ENCODE measurements around the gene GRN. TPM values are rescaled to one million over a fixed set of nuclear protein-coding genes. Genes with fewer than 3 reads are reported as not detected.
"Not testable (repeated sequence)": the region's sequence is repeated elsewhere in the genome, so short reads cannot be mapped to it uniquely, and the experiment has no call there.

GRN gene
- total RNA-seq, 2 experiments from 2014 or later = 61.1 to 70.5 TPM

- DNase-seq = peak; percentile 84
- Mint-ChIP-seq H3K36me3 (ENCODE audit: low read depth) (peaks cover 2% of the 10 kb centered on the region), H3K27me3 (peaks cover 35% of the 10 kb centered on the region), H3K27ac (no peak overlapping the region), H3K9me3 (no peaks in the 10 kb centered on the region), H3K4me3 (peak overlapping the region; percentile 67), H3K4me1 (peaks cover 22% of the 10 kb centered on the region)
- CTCF ChIA-PET = interaction anchor here (1.0 to 1.8 kb wide), 5 partner anchors 9 to 175 kb away, joined by 3 to 7 read pairs (median 4); partner anchors contain the start of gene FAM171A2
- POLR2A ChIA-PET = interaction anchor here (0.6 kb wide), 1 partner anchor 166 kb away, joined by 4 read pairs; the partner anchor contains the start of gene UBTF
Measured at GRCh38 chr17:44385287-44386181, 40.4 kb downstream of the GRN start.

GRCh38 chr17:44386182-44386525 lies 41.1 kb downstream of the GRN start:
- H3K27ac Mint-ChIP-seq = no peak overlapping the region
- H3K9me3 Mint-ChIP-seq = no peaks in the 10 kb centered on the region
- ChIA-PET POLR2A (interaction anchor here (0.6 kb wide), 1 partner anchor 155 kb away, joined by 5 read pairs; no protein-coding TSS in a partner anchor), CTCF (interaction anchor here (1.1 to 1.8 kb wide), 3 partner anchors 23 to 147 kb away, joined by 3 to 4 read pairs (median 4); partner anchors contain the start of gene FAM171A2)
- peaks cover 35% of the 10 kb centered on the region for H3K27me3 Mint-ChIP-seq
- H3K36me3 Mint-ChIP-seq (ENCODE audit: low read depth) = peaks cover 2% of the 10 kb centered on the region
- DNase-seq = no peak
- H3K4me1 Mint-ChIP-seq = peaks cover 22% of the 10 kb centered on the region
- peak overlapping the region; percentile 67 for H3K4me3 Mint-ChIP-seq

- Mint-ChIP-seq H3K9me3 (no peaks in the 10 kb centered on the region), H3K36me3 (ENCODE audit: low read depth) (peaks cover 2% of the 10 kb centered on the region), H3K4me1 (peaks cover 22% of the 10 kb centered on the region), H3K4me3 (no peak overlapping the region), H3K27me3 (peaks cover 27% of the 10 kb centered on the region), H3K27ac (no peak overlapping the region)
- no peak for DNase-seq
- ChIA-PET POLR2A (no interaction called here), CTCF (no interaction called here)
Measured at GRCh38 chr17:44387804-44388203, 42.7 kb downstream of the GRN start.

DNA sequence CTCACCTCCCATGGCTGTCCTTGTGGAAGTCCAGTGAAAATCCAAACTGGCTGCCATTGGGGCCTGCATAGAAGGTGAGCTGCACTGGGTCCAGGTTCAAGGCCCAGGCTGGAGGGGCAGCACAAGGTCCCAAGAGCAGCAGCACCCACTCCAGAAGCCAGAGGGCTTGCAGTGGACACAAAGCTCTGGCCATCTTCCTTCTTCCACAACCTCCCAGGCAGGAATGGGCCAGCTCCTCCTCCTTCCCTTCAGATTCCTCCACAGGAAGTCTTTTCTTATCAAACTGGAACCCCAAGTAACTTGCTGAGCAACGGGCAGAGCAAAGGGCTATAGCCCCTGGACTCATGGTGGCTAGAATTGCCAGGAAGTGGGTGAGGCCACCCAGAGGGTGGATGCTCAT lies 44.2 kb downstream of the GRN start, which contains the start of gene ITGA2B:
Gene ITGA2B, minus strand, starts transcription at position 369 of the 400 bp plus-strand sequence. Its CDS starts 176 bp downstream, at position 193.
- POLR2A ChIA-PET = no interaction called here
- CTCF ChIA-PET = no interaction called here
- no peaks in the 10 kb centered on the region for H3K9me3 Mint-ChIP-seq
- H3K36me3 Mint-ChIP-seq (ENCODE audit: low read depth) = peaks cover 2% of the 10 kb centered on the region
- DNase-seq = no peak
- peak within 1 kb of the TSS; percentile 1 for H3K27ac Mint-ChIP-seq
- H3K4me1 Mint-ChIP-seq = peaks cover 23% of the 10 kb centered on the region
- H3K27me3 Mint-ChIP-seq = peaks cover 16% of the 10 kb centered on the region
- H3K4me3 Mint-ChIP-seq = no peak within 1 kb of the TSS

GRCh38 chr17:44389723-44390202 lies 44.7 kb downstream of the GRN start:
- CTCF ChIA-PET = no interaction called here
- H3K9me3 Mint-ChIP-seq = no peaks in the 10 kb centered on the region

DNA sequence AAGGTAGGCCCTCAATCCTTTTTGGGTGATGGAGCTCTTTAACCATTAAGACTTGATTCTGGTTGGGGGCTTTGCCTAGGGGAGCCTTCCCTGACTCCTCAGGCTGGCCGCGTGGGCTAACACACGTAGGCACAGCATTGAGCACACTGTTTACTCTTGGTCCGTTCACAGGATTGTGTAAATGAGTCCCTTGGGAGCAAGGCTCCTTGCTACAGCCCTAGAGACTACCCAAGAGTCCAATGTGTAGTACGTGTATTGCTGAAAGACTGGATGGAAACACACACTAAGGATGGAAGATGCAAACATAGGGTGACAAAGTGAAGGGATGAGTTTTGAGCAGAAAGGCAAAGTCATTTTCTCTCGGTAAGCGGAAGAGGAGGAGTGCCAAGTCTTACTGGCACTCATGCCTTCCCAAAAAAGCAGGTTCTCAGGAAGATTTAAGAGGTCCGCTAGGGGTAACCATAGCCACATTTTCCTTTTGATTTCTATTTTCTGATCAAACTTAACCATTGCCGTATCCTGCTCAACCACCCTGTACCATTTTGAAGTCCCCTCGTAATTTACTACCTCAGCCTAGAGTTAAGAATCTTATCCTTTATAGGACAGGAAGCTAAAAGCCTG lies 45.3 kb downstream of the GRN start:
- Mint-ChIP-seq H3K9me3 (no peaks in the 10 kb centered on the region), H3K4me3 (no peak overlapping the region), H3K27ac (no peak overlapping the region), H3K27me3 (peaks cover 10% of the 10 kb centered on the region), H3K4me1 (peaks cover 20% of the 10 kb centered on the region), H3K36me3 (ENCODE audit: low read depth) (peaks cover 2% of the 10 kb centered on the region)
- POLR2A ChIA-PET = no interaction called here
- CTCF ChIA-PET = no interaction called here
- no peak for DNase-seq

More at GRCh38 chr17:44389723-44390202, 44.7 kb downstream of the GRN start:
- Mint-ChIP-seq H3K27me3 (peaks cover 12% of the 10 kb centered on the region), H3K27ac (peak overlapping the region; percentile 1), H3K36me3 (ENCODE audit: low read depth) (peaks cover 2% of the 10 kb centered on the region), H3K4me3 (no peak overlapping the region), H3K4me1 (peaks cover 24% of the 10 kb centered on the region)
- DNase-seq = no peak
- POLR2A ChIA-PET = no interaction called here

DNA sequence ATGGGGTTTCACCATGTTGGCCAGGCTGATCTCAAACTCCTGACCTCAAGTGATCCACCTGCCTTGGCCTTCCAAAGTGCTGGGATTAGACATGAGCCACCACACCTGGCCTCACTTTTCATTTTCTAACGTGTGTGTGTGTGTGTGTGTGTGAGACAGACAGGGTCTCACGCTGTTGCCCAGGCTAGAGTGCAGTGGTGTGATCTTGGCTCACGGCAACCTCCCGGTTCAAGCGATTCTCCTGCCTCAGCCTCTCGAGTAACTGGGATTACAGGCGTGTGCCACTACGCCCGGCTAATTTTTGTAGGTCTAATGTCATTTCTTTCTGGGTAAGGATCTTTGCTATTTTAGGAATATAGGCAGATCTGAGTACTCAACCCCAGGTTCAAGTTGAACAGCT lies 49.0 kb downstream of the GRN start:
- H3K27me3 Mint-ChIP-seq, H3K4me3 Mint-ChIP-seq, H3K27ac Mint-ChIP-seq, DNase-seq, H3K9me3 Mint-ChIP-seq: not testable (repeated sequence)
- H3K36me3 Mint-ChIP-seq (ENCODE audit: low read depth) = peaks cover 21% of the 10 kb centered on the region
- ChIA-PET CTCF (interaction anchor here (0.6 kb wide), 1 partner anchor 199 kb away, joined by 3 read pairs; no protein-coding TSS in a partner anchor), POLR2A (interaction anchor here (0.6 to 1.0 kb wide), 2 partner anchors 14 to 192 kb away, joined by 3 read pairs; no protein-coding TSS in a partner anchor)
- H3K4me1 Mint-ChIP-seq = peaks cover 11% of the 10 kb centered on the region

GRCh38 chr17:44394833-44395232 lies 49.7 kb downstream of the GRN start:
- H3K4me1 Mint-ChIP-seq = peaks cover 4% of the 10 kb centered on the region
- no peaks in the 10 kb centered on the region for H3K9me3 Mint-ChIP-seq
- no peaks in the 10 kb centered on the region for H3K27me3 Mint-ChIP-seq
- no peak for DNase-seq
- peaks cover 27% of the 10 kb centered on the region for H3K36me3 Mint-ChIP-seq (ENCODE audit: low read depth)
- H3K4me3 Mint-ChIP-seq = no peak overlapping the region
- POLR2A ChIA-PET = no interaction called here
- CTCF ChIA-PET = interaction anchor here (0.6 kb wide), 1 partner anchor 1499 kb away, joined by 3 read pairs; no protein-coding TSS in a partner anchor
- no peak overlapping the region for H3K27ac Mint-ChIP-seq

DNA sequence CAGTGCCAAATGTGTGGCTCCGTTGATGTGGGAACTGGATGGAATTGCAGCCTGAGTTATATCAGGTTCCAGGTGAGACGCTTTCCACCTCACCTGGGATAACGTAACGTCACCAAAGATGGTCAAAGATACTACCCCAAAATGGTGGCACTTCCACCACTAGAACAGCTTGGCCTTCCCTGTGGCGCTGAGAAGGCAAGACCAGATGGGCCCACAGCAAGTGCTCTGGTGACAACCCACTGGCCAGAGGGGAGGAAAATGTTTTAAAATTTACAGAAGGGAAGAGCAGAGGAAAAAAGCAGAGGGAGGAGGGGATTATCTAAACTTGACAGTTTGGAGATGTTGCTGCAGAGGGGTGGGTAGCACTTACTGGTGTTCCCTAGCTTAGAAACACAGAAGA lies 51.8 kb downstream of the GRN start:
- Mint-ChIP-seq H3K27ac (no peak overlapping the region), H3K9me3 (no peaks in the 10 kb centered on the region), H3K4me3 (no peak overlapping the region), H3K36me3 (ENCODE audit: low read depth) (peaks cover 37% of the 10 kb centered on the region), H3K27me3 (no peaks in the 10 kb centered on the region), H3K4me1 (peaks cover 2% of the 10 kb centered on the region)
- no peak for DNase-seq
- POLR2A ChIA-PET = no interaction called here
- CTCF ChIA-PET = no interaction called here

- peaks cover 7% of the 10 kb centered on the region for H3K4me1 Mint-ChIP-seq
- CTCF ChIA-PET = interaction anchor here (1.9 kb wide), 1 partner anchor 25 kb away, joined by 5 read pairs; no protein-coding TSS in a partner anchor
- POLR2A ChIA-PET = no interaction called here
Measured at GRCh38 chr17:44397479-44398440, 52.7 kb downstream of the GRN start.

GRCh38 chr17:44398692-44399691 lies 53.9 kb downstream of the GRN start:
- ChIA-PET CTCF (interaction anchor here (0.9 to 1.9 kb wide), 4 partner anchors 20 to 106 kb away, joined by 3 to 5 read pairs (median 4); partner anchors contain the start of gene FAM171A2), POLR2A (no interaction called here)
- no peak overlapping the region for H3K4me3 Mint-ChIP-seq
- no peak overlapping the region for H3K27ac Mint-ChIP-seq
- no peaks in the 10 kb centered on the region for H3K27me3 Mint-ChIP-seq
- DNase-seq = no peak
- peaks cover 40% of the 10 kb centered on the region for H3K36me3 Mint-ChIP-seq (ENCODE audit: low read depth)
- peaks cover 10% of the 10 kb centered on the region for H3K4me1 Mint-ChIP-seq
- no peaks in the 10 kb centered on the region for H3K9me3 Mint-ChIP-seq

More at GRCh38 chr17:44397479-44398440, 52.7 kb downstream of the GRN start:
- no peaks in the 10 kb centered on the region for H3K27me3 Mint-ChIP-seq
- no peak overlapping the region for H3K27ac Mint-ChIP-seq
- no peak overlapping the region for H3K4me3 Mint-ChIP-seq
- no peak for DNase-seq
- H3K9me3 Mint-ChIP-seq = no peaks in the 10 kb centered on the region
- H3K36me3 Mint-ChIP-seq (ENCODE audit: low read depth) = peaks cover 40% of the 10 kb centered on the region
